Natural killer cell (primary cell): ENCODE measurements around the gene KIRREL3. TPM values are rescaled to one million over a fixed set of nuclear protein-coding genes. Genes with fewer than 3 reads are reported as not detected.

Experiments used
- ATAC-seq, 3 donors: fragments of 150-1000 bp in 2 of 3; fragments of 200-7000 bp in 1 of 3; cut with Tn5 transposase; 1 replicate in 1 of 3; 2 replicates in 2 of 3; pipeline ENCODE4 v1.10.0; 2021; ENCODE audit warnings: mild to moderate bottlenecking in 2 of 3, moderate library complexity in 2 of 3
- DNase-seq, 2 donors: peaks; one replicate each; pipeline versions ENCODE4 v3.0.0 to v3.0.0-alpha.2; 2013 to 2021; ENCODE audit warnings: mixed read lengths in 1 of 2
- H3K27ac ChIP-seq: one replicate; pipeline ENCODE4 v1.5.1; 2013; ENCODE audit warnings: mild to moderate bottlenecking, low read length
- H3K27me3 ChIP-seq: one replicate; pipeline ENCODE4 v1.6.1; 2013; ENCODE audit warnings: low read length; ENCODE audit not compliant: control insufficient read depth, insufficient read depth
- H3K36me3 ChIP-seq: one replicate; pipeline ENCODE4 v1.6.1; 2013; ENCODE audit warnings: low read length; ENCODE audit not compliant: control insufficient read depth, insufficient read depth
- H3K4me1 ChIP-seq: one replicate; pipeline ENCODE4 v1.6.1; 2013; ENCODE audit warnings: low read length; ENCODE audit not compliant: control insufficient read depth, insufficient read depth
- H3K4me3 ChIP-seq: one replicate; pipeline ENCODE4 v1.5.1; 2013; ENCODE audit warnings: low read length
- H3K9me3 ChIP-seq: one replicate; pipeline ENCODE4 v1.6.1; 2013; ENCODE audit warnings: low read length; ENCODE audit not compliant: control insufficient read depth, insufficient read depth
- H3K27ac Mint-ChIP-seq, 2 donors: one replicate each; pipeline ENCODE4 v1.8.0; 2022; ENCODE audit warnings: mild to moderate bottlenecking in 2 of 2, mixed read lengths in 2 of 2, moderate library complexity in 1 of 2
- H3K27me3 Mint-ChIP-seq, 2 donors: one replicate each; pipeline ENCODE4 v1.8.0; 2022; ENCODE audit warnings: low read depth in 2 of 2, mixed read lengths in 2 of 2
- H3K36me3 Mint-ChIP-seq: one replicate; pipeline ENCODE4 v1.8.0; 2022; ENCODE audit warnings: mixed read lengths
- H3K4me1 Mint-ChIP-seq, 2 donors: one replicate each; pipeline ENCODE4 v1.8.0; 2022; ENCODE audit warnings: mixed read lengths in 2 of 2
- H3K4me3 Mint-ChIP-seq: one replicate; pipeline ENCODE4 v1.8.0; 2022; ENCODE audit warnings: mild to moderate bottlenecking, moderate library complexity, mixed read lengths
- H3K9me3 Mint-ChIP-seq, 2 donors: one replicate each; pipeline ENCODE4 v1.8.0; 2022; ENCODE audit warnings: mixed read lengths in 2 of 2
- CTCF ChIP-seq: fragments of 200-600 bp; IDR thresholded peaks from one replicate; pipeline ENCODE4 v1.8.0; 2022; ENCODE audit warnings: antibody characterized with exemption
- WGBS: methylation state at CpG from one replicate; pipeline ENCODE4 v1.1.7; 2013; ENCODE audit warnings: missing lambda C conversion rate; ENCODE audit not compliant: insufficient coverage; 5-methylcytosine and 5-hydroxymethylcytosine counted together
- intact Hi-C: fragments of 100-400 bp; cut with micrococcal nuclease; formaldehyde crosslinking; loops from one replicate; pipeline ENCODE4 v1.14.2; 2022
- total RNA-seq, 4 donors: library from RNA; stranded (reverse); fragments of 120-200 nt in 1 of 4; gene quantifications; one replicate each; pipeline versions ENCODE4 v1.2.3 to v1.2.4, GENCODE V29; 2013 to 2022

KIRREL3 gene
- total RNA-seq, 3 donors from 2014 or later (not counting 1 experiment from before 2014, with no cell fraction given), result not detected

- H3K4me3 Mint-ChIP-seq, result no peak overlapping the region
- no peak overlapping the region for H3K4me3 ChIP-seq
- peaks cover 9 to 35% of the 10 kb centered on the region in 2 donors for H3K27me3 Mint-ChIP-seq
- no peak overlapping the region for H3K27ac ChIP-seq
- no peaks in the 10 kb centered on the region for H3K36me3 Mint-ChIP-seq
- no peaks in the 10 kb centered on the region for H3K27me3 ChIP-seq
- no peaks in the 10 kb centered on the region for H3K9me3 Mint-ChIP-seq
- no peak for TF ChIP-seq CTCF
- no peak for DNase-seq
- no peak for ATAC-seq
- intact Hi-C loops, result no loop called here
- H3K36me3 ChIP-seq, result no peaks in the 10 kb centered on the region
- H3K4me1 Mint-ChIP-seq, result no peaks in the 10 kb centered on the region
- WGBS, result no CpG with 5 or more reads among the region's 2 CpGs
- H3K4me1 ChIP-seq, result no peaks in the 10 kb centered on the region
- H3K27ac Mint-ChIP-seq, result no peak overlapping the region
- H3K9me3 ChIP-seq, result no peaks in the 10 kb centered on the region
Measured at GRCh38 chr11:126904520-126904919, 96.0 kb downstream of the KIRREL3 start.

- H3K9me3 Mint-ChIP-seq, result no peaks in the 10 kb centered on the region
Measured at GRCh38 chr11:126901783-126902182, 98.8 kb downstream of the KIRREL3 start.

GRCh38 chr11:126899961-126900748 is 100.4 kb downstream of the KIRREL3 start:
- no peak overlapping the region for H3K4me3 Mint-ChIP-seq
- no peak for TF ChIP-seq CTCF
- no peak for DNase-seq
- no peak for ATAC-seq
- no peaks in the 10 kb centered on the region for H3K36me3 Mint-ChIP-seq
- Histone ChIP-seq H3K4me3 (no peak overlapping the region), H3K9me3 (peaks cover 3% of the 10 kb centered on the region), H3K27me3 (no peaks in the 10 kb centered on the region), H3K36me3 (no peaks in the 10 kb centered on the region), H3K4me1 (no peaks in the 10 kb centered on the region), H3K27ac (no peak overlapping the region)
- WGBS, result 96% methylated on average over 3 of the region's 5 CpGs
- H3K27ac Mint-ChIP-seq, result no peak overlapping the region
- no peaks in the 10 kb centered on the region for H3K4me1 Mint-ChIP-seq
- H3K9me3 Mint-ChIP-seq, result no peaks in the 10 kb centered on the region
- intact Hi-C loops, result no loop called here
- peaks cover 15 to 41% of the 10 kb centered on the region in 2 donors for H3K27me3 Mint-ChIP-seq

More at GRCh38 chr11:126901783-126902182, 98.8 kb downstream of the KIRREL3 start:
- Histone ChIP-seq H3K9me3 (no peaks in the 10 kb centered on the region), H3K4me3 (no peak overlapping the region), H3K36me3 (no peaks in the 10 kb centered on the region), H3K27ac (no peak overlapping the region), H3K27me3 (no peaks in the 10 kb centered on the region), H3K4me1 (no peaks in the 10 kb centered on the region)
- intact Hi-C loops, result no loop called here
- Mint-ChIP-seq H3K27ac (no peak overlapping the region), H3K4me1 (no peaks in the 10 kb centered on the region), H3K27me3 (peaks cover 12 to 35% of the 10 kb centered on the region in 2 donors), H3K4me3 (no peak overlapping the region), H3K36me3 (no peaks in the 10 kb centered on the region)
- no peak for DNase-seq
- WGBS, result 49% methylated on average over 3 of the region's 3 CpGs
- TF ChIP-seq CTCF, result no peak
- no peak for ATAC-seq

- H3K9me3 ChIP-seq, result peaks cover 3% of the 10 kb centered on the region
- H3K36me3 ChIP-seq, result no peaks in the 10 kb centered on the region
- H3K4me1 ChIP-seq, result no peaks in the 10 kb centered on the region
- no peaks in the 10 kb centered on the region for H3K27me3 ChIP-seq
- Mint-ChIP-seq H3K36me3 (no peaks in the 10 kb centered on the region), H3K4me1 (no peaks in the 10 kb centered on the region), H3K9me3 (no peaks in the 10 kb centered on the region), H3K27me3 (peaks cover 20 to 45% of the 10 kb centered on the region in 2 donors), H3K4me3 (no peak overlapping the region), H3K27ac (no peak overlapping the region)
- WGBS, result no CpG with 5 or more reads among the region's 3 CpGs
- intact Hi-C loops, result no loop called here
- DNase-seq (no peak), ATAC-seq (no peak)
- H3K4me3 ChIP-seq, result no peak overlapping the region
- H3K27ac ChIP-seq, result no peak overlapping the region
- no peak for TF ChIP-seq CTCF
Measured at GRCh38 chr11:126898802-126899201, 101.8 kb downstream of the KIRREL3 start.
